Muscle of back (tissue), 11 donors: ENCODE results near the gene DDX51. TPM values are rescaled to one million over a fixed set of nuclear protein-coding genes. Genes with fewer than 3 reads are reported as not detected.
"Not testable (repeated sequence)": the region's sequence is repeated elsewhere in the genome, so short reads cannot be mapped to it uniquely, and the experiment has no call there.

Source experiments
- DNase-seq, 3 donors: peaks; one replicate each; pipeline versions ENCODE4 v3.0.0 to v3.0.0-alpha.2; 2013
- polyA plus RNA-seq, 10 donors: library from polyadenylated mRNA; unstranded; fragments of 120-200 nt; gene quantifications; one replicate each; pipeline ENCODE4 v1.2.1, GENCODE V29; 2013; ENCODE audit not compliant: insufficient read length in 10 of 10

The DDX51 gene
- polyA plus RNA-seq, 10 donors, result 7.0 to 19.3 (median 13.2) TPM

GRCh38 chr12:132141976-132142678 lies 2.0 kb downstream of the DDX51 start:
- DNase-seq, result no peak

GRCh38 chr12:132140918-132141841 lies 2.9 kb downstream of the DDX51 start:
- no peak for DNase-seq

GRCh38 chr12:132140501-132140900 lies 3.6 kb downstream of the DDX51 start:
- DNase-seq, result no peak

- DNase-seq, result no peak
Observed at GRCh38 chr12:132139912-132140311, 4.2 kb downstream of the DDX51 start.

- no peak for DNase-seq
Observed at GRCh38 chr12:132138941-132139871, 4.9 kb downstream of the DDX51 start.

- no peak for DNase-seq
Observed at GRCh38 chr12:132137483-132138125, 6.5 kb downstream of the DDX51 start.

GRCh38 chr12:132136226-132136625 lies 7.9 kb downstream of the DDX51 start:
- DNase-seq, result not testable (repeated sequence)

- not testable (repeated sequence) for DNase-seq
Observed at GRCh38 chr12:132134653-132135183, 9.4 kb downstream of the DDX51 start.

- no peak for DNase-seq
Observed at GRCh38 chr12:132133952-132134652, 10.0 kb downstream of the DDX51 start.

GRCh38 chr12:132132609-132133430 lies 11.3 kb downstream of the DDX51 start:
- no peak for DNase-seq

GRCh38 chr12:132131952-132132351 lies 12.2 kb downstream of the DDX51 start:
- DNase-seq, result no peak

GRCh38 chr12:132131229-132131628 lies 12.9 kb downstream of the DDX51 start:
- DNase-seq, result no peak

GRCh38 chr12:132130690-132131089 lies 13.4 kb downstream of the DDX51 start:
- DNase-seq, result no peak

- no peak for DNase-seq
Observed at GRCh38 chr12:132129007-132129406, 15.1 kb downstream of the DDX51 start.

GRCh38 chr12:132127041-132127440 lies 17.1 kb downstream of the DDX51 start:
- DNase-seq, result no peak

GRCh38 chr12:132125736-132126135 lies 18.4 kb downstream of the DDX51 start:
- no peak for DNase-seq

- DNase-seq, result no peak
Observed at GRCh38 chr12:132124766-132125425, 19.2 kb downstream of the DDX51 start.

- DNase-seq, result no peak
Observed at GRCh38 chr12:132123970-132124765, 20.0 kb downstream of the DDX51 start.
